ENCODE measurements around the gene BRAP. TPM values are rescaled to one million over a fixed set of nuclear protein-coding genes. Genes with fewer than 3 reads are reported as not detected.
"Not testable (repeated sequence)": the region's sequence is repeated elsewhere in the genome, so short reads cannot be mapped to it uniquely, and the experiment has no call there.

BRAP gene
- total RNA-seq, 3 donors from 2014 or later = 17.3 to 26.1 (median 22.3) TPM

DNA sequence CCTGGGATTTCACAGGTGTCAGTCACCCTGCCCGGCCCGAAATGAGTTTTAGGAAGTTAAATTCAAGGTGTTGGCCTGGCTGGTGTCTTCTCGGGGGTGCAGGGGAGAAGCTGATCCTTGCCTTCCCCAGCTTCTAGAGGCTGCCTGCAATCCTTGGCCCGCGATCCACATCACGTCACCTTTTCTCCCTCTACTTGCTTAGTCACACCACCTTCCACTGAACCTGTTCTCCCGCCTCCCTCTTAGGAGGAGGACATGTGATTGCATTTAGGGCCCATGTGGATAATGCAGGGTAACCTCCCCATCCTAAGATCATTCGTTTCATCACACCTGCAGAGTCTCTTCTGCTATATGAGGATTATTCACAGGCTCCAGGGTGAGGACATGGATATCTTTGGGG, 61.2 kb downstream of the BRAP start:
- Histone ChIP-seq H3K36me3 (ENCODE audit: low read depth) (no peaks in the 10 kb centered on the region), H3K4me3 (no peak overlapping the region), H3K9me3 (no peaks in the 10 kb centered on the region), H3K4me1 (ENCODE audit: low read depth) (no peaks in the 10 kb centered on the region)
- DNase-seq (no peak), ATAC-seq (no peak)
- intact Hi-C loops (cut with DNase I, micrococcal nuclease) = no loop called here
- TF ChIP-seq, protein P1, sequence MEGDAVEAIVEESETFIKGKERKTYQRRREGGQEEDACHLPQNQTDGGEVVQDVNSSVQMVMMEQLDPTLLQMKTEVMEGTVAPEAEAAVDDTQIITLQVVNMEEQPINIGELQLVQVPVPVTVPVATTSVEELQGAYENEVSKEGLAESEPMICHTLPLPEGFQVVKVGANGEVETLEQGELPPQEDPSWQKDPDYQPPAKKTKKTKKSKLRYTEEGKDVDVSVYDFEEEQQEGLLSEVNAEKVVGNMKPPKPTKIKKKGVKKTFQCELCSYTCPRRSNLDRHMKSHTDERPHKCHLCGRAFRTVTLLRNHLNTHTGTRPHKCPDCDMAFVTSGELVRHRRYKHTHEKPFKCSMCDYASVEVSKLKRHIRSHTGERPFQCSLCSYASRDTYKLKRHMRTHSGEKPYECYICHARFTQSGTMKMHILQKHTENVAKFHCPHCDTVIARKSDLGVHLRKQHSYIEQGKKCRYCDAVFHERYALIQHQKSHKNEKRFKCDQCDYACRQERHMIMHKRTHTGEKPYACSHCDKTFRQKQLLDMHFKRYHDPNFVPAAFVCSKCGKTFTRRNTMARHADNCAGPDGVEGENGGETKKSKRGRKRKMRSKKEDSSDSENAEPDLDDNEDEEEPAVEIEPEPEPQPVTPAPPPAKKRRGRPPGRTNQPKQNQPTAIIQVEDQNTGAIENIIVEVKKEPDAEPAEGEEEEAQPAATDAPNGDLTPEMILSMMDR (IDR thresholded peaks at IDR 0.05) = no peak

DNA sequence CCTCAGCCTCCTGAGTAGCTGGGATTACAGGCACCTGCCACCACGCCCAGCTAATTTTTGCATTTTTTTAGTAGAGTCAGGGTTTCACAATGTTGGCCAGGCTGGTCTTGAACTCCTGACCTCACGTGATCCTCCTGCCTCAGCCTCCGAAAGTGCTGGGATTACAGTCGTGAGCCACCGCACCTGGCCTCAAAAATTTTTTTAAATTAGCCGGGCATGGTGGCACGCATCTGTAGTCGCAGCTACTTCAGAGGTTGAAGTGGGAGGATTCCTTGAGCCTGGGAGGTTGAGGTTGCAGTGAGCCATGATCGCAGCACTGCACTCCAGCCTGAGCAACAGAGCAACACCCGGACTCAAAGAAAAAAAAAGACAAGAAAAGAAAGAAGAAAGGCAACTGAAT, 67.9 kb downstream of the BRAP start:
- H3K4me3 ChIP-seq; H3K9me3 ChIP-seq; H3K4me1 ChIP-seq (ENCODE audit: low read depth); DNase-seq; ATAC-seq; intact Hi-C loops (cut with DNase I, micrococcal nuclease); H3K36me3 ChIP-seq (ENCODE audit: low read depth): not testable (repeated sequence)

DNA sequence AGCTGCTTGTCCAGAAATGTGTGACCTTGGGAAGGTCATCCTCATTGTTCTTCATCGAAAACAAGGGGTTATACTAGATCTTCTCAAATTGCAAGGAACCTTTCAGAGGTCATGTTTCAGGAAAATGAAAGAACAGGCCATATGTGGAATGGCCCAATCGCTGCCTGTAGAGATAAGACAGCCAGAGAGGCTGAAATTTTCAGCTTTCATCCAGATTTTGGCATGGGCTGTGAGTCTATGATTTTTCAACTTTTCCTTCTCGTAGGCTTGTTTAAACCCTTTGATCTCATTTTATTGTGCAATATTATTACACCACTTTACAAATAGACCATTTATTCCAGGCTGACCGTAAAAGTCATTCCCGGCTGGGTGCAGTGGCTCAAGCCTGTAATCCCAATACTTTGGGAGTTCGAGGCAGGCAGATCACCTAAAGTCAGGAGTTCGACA, 69.6 kb downstream of the BRAP start:
- intact Hi-C loops (cut with DNase I, micrococcal nuclease) = no loop called here
- Histone ChIP-seq H3K36me3 (ENCODE audit: low read depth) (no peaks in the 10 kb centered on the region), H3K9me3 (no peaks in the 10 kb centered on the region), H3K4me1 (ENCODE audit: low read depth) (no peaks in the 10 kb centered on the region), H3K4me3 (no peak overlapping the region)
- DNase-seq (no peak), ATAC-seq (peak; percentile 72)
- TF ChIP-seq, protein P1 (IDR thresholded peaks at IDR 0.05) = no peak

DNA sequence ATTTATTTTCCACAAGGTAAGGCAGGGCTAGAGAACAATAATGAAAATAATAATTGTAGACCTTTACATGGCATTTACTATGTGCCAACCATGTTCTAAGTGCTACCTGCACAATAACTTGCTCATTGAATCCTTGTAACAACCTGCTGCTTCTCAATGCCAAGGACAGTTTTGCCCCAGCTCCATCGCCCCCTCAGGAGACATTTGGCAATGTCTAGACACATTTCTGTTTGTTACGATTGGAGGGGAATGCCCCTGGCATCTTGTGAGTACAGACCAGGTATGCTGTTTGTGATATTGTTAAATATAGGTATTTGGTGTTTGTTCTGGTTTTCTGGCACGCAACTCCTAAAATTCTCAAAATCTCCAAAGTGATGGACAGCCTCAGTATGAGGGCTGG, 78.5 kb downstream of the BRAP start:
- no peak for ATAC-seq
- intact Hi-C loops (cut with DNase I, micrococcal nuclease) = no loop called here
- Histone ChIP-seq H3K36me3 (ENCODE audit: low read depth) (no peaks in the 10 kb centered on the region), H3K4me3 (no peak overlapping the region), H3K4me1 (ENCODE audit: low read depth) (no peaks in the 10 kb centered on the region), H3K9me3 (no peaks in the 10 kb centered on the region)
- TF ChIP-seq, protein P1 (IDR thresholded peaks at IDR 0.05) = no peak
- no peak for DNase-seq

DNA sequence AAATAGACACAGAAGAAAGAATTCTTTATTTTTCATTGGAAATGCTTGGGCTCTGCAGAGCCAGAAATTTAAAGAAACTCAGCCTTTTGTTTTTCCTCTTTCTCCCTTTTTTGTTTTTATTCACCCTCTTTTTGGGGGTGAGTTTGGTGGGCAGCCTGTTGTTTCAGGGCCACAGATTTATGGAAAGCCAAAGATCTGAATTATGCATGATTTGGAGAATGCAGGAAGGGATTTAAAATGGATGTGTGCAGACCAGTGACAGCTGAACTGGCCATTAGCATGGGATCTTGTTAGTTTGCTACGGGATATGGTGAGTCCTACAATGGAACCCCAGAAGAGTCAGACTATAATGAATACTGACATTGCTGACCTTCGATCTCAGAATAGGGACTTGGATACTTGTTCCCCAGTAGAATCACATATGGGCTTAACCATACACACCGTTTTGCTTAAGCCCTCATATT, 79.0 kb downstream of the BRAP start:
- DNase-seq (no peak), ATAC-seq (no peak)
- H3K4me1 ChIP-seq (ENCODE audit: low read depth) = no peaks in the 10 kb centered on the region
- intact Hi-C loops (cut with DNase I, micrococcal nuclease) = no loop called here
- no peaks in the 10 kb centered on the region for H3K36me3 ChIP-seq (ENCODE audit: low read depth)
- H3K4me3 ChIP-seq = no peak overlapping the region
- H3K9me3 ChIP-seq = no peaks in the 10 kb centered on the region
- TF ChIP-seq, protein P1 (IDR thresholded peaks at IDR 0.05) = no peak

DNA sequence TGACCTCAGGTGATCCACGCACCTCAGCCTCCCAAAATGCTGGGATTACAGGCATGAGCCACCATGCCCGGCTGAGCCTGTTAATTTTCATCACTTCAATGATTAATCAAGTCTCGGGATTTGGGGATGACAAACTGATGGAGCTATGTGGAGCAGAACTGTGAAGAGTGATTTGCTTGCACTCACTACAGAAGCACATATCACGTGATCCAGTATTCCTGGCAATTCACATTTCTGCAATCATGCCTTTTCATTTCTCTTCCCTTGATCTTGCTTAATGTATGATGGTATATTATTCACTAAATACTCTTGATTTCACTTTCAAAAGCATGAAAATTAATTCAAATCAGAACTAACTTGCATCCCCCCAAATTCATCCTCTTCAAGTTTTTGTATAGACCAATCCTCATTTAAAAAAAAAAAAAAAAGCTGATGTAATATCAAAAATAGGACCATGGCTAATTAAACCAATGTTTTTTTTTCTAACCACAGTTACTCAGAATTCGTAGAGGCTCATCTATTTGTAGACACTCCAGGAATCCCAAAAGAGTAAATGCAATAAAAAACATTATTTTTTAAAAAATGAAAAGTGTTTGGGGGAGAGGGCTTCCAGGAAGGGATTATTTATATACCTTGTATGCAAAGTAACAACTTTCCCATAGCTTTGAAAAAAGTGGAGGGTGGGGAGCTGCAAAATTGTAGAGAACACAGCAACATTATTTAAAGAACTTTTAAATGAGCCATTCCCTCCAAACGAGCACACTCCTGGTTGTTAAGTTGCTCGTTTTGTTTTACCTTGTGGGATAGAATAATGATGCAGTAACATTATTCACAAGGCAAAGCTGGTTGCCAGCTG, 79.6 kb downstream of the BRAP start:
- no peaks in the 10 kb centered on the region for H3K4me1 ChIP-seq (ENCODE audit: low read depth)
- intact Hi-C loops (cut with DNase I, micrococcal nuclease) = no loop called here
- ATAC-seq = no peak

DNA sequence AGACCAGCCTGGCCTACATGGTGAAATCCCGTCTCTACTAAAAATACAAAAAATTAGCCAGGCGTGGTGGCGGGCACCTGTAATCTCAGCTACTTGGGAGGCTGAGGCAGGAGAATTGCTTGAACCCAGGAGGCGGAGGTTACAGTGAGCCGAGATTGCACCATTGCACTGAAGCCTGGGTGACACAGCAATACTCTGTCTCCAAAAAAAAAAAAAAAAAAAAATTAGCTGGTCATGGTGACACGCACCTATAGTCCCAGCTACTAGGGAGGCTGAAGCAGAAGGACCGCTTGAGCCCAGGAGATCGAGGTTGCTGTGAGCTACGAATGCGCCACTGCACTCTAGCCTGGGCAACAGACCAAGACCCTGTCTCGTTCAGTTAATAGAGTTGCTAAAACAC, 82.9 kb downstream of the BRAP start:
- H3K9me3 ChIP-seq; H3K4me1 ChIP-seq (ENCODE audit: low read depth); intact Hi-C loops (cut with DNase I, micrococcal nuclease); DNase-seq; H3K4me3 ChIP-seq; H3K36me3 ChIP-seq (ENCODE audit: low read depth); ATAC-seq: not testable (repeated sequence)

More for the DNA sequence above, 79.6 kb downstream of the BRAP start:
- Histone ChIP-seq H3K9me3 (no peaks in the 10 kb centered on the region), H3K36me3 (ENCODE audit: low read depth) (no peaks in the 10 kb centered on the region), H3K4me3 (no peak overlapping the region)
- DNase-seq = no peak
- TF ChIP-seq, protein P1 (IDR thresholded peaks at IDR 0.05) = no peak
